ENCODE results near the gene DRC1.

The DRC1 gene

DNA sequence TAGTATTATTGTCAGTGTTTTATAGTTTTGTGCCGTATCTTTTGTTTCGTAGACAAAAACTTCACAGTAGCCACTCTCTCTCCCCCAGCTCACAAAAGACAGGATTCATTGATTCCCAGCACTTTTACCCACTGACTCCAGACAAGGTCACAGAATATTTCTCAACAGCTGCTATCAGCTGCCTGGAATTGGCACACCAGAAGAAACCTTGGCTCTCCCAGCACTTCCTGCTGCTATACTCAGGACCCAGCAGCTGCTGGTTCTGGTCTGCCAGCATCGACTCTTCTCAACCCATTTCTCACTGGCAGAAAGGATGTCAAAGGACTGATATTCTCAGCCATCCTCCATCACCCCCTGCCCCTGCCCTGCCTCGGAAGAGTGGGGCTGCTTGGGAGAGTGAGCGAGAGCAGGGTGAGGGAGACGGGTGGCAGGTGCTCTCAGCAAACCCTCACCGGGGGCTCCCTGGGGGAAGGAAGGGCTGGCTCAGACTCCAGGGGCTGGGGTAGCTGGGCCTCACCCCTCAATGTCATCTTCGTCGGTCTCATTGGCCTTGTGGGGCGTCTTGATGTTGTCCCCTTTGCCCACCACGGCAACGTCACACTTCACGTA lies 82.3 kb downstream of the DRC1 start:
- H3K27me3 ChIP-seq (ENCODE audit: insufficient read depth, poor library complexity, severe bottlenecking), result no peaks in the 10 kb centered on the region
- H3K27ac ChIP-seq (replicated peaks), result no peak overlapping the region
- TF ChIP-seq GABPA (IDR thresholded peaks at IDR 0.05; ENCODE audit: low read depth), result no peak
- TF ChIP-seq, protein P1, sequence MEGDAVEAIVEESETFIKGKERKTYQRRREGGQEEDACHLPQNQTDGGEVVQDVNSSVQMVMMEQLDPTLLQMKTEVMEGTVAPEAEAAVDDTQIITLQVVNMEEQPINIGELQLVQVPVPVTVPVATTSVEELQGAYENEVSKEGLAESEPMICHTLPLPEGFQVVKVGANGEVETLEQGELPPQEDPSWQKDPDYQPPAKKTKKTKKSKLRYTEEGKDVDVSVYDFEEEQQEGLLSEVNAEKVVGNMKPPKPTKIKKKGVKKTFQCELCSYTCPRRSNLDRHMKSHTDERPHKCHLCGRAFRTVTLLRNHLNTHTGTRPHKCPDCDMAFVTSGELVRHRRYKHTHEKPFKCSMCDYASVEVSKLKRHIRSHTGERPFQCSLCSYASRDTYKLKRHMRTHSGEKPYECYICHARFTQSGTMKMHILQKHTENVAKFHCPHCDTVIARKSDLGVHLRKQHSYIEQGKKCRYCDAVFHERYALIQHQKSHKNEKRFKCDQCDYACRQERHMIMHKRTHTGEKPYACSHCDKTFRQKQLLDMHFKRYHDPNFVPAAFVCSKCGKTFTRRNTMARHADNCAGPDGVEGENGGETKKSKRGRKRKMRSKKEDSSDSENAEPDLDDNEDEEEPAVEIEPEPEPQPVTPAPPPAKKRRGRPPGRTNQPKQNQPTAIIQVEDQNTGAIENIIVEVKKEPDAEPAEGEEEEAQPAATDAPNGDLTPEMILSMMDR (IDR thresholded peaks at IDR 0.05; ENCODE audit: insufficient read depth, low read length), result no peak
- no peak for TF ChIP-seq SPI1 (IDR thresholded peaks at IDR 0.05; ENCODE audit: borderline replicate concordance, low read depth)
- no peak for TF ChIP-seq REST (IDR thresholded peaks at IDR 0.05; ENCODE audit: insufficient replicate concordance, low read depth)
- TF ChIP-seq POLR2AphosphoS5 (IDR thresholded peaks at IDR 0.05; ENCODE audit: low read depth), result no peak
- no peak for DNase-seq (ENCODE audit: low read depth in 1 of 2, low spot score in 1 of 2)
- no peak overlapping the region for H3K4me3 ChIP-seq (replicated peaks; ENCODE audit: insufficient read depth, low read length)

- Histone ChIP-seq H3K27me3 (ENCODE audit: insufficient read depth, poor library complexity, severe bottlenecking) (no peaks in the 10 kb centered on the region), H3K27ac (replicated peaks) (no peak overlapping the region), H3K4me3 (replicated peaks; ENCODE audit: insufficient read depth, low read length) (no peak overlapping the region)
- no peak for TF ChIP-seq POLR2AphosphoS5 (IDR thresholded peaks at IDR 0.05; ENCODE audit: low read depth)
- TF ChIP-seq, protein P1 (IDR thresholded peaks at IDR 0.05; ENCODE audit: insufficient read depth, low read length), result no peak
- no peak for TF ChIP-seq REST (IDR thresholded peaks at IDR 0.05; ENCODE audit: insufficient replicate concordance, low read depth)
- no peak for TF ChIP-seq GABPA (IDR thresholded peaks at IDR 0.05; ENCODE audit: low read depth)
- TF ChIP-seq SPI1 (IDR thresholded peaks at IDR 0.05; ENCODE audit: borderline replicate concordance, low read depth), result no peak
- DNase-seq (ENCODE audit: low read depth in 1 of 2, low spot score in 1 of 2), result no peak
Observed at GRCh38 chr2:26484579-26484978, 82.9 kb downstream of the DRC1 start.

DNA sequence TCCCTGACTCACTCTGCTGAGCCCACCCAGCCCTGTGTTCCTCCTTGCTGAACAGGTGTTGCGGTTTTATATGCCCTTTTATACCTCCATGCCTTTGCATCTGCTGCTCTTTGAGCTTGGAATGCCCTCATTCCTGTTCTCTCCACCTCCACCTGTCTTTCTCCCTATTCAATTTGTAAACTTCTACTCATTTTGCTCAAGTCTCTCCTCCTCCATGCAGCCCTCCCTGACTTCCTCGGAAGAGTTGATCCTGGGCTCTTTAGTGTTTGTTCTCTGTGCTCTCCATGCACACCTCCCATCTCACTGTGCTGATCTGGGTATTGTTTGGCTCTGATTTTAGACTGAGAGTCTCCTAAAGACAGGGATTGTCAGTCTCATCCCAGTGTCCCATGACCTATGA lies 83.4 kb downstream of the DRC1 start:
- H3K4me3 ChIP-seq (replicated peaks; ENCODE audit: insufficient read depth, low read length), result no peak overlapping the region
- no peak for TF ChIP-seq GABPA (IDR thresholded peaks at IDR 0.05; ENCODE audit: low read depth)
- TF ChIP-seq POLR2AphosphoS5 (IDR thresholded peaks at IDR 0.05; ENCODE audit: low read depth), result no peak
- no peak for TF ChIP-seq REST (IDR thresholded peaks at IDR 0.05; ENCODE audit: insufficient replicate concordance, low read depth)
- DNase-seq (ENCODE audit: low read depth in 1 of 2, low spot score in 1 of 2), result no peak
- H3K27ac ChIP-seq (replicated peaks), result no peak overlapping the region
- no peaks in the 10 kb centered on the region for H3K27me3 ChIP-seq (ENCODE audit: insufficient read depth, poor library complexity, severe bottlenecking)

Measured in HL-60 (cell line).